HepG2 (cell line): ENCODE results near the gene BUD23. TPM values are rescaled to one million over a fixed set of nuclear protein-coding genes. Genes with fewer than 3 reads are reported as not detected.
A peak's percentile ranks its signal among the peaks of the same experiment; 100 is the strongest.

Experiments used
- ARID4A ChIP-seq: sonication (generic); formaldehyde crosslinking; IDR thresholded peaks from 2 replicates; pipeline ENCODE4 v1.5.0; 2020; ENCODE audit warnings: mild to moderate bottlenecking, missing genetic modification reagents, borderline replicate concordance
- GLI4 ChIP-seq: sonication (generic); formaldehyde crosslinking; IDR thresholded peaks from 2 replicates; pipeline ENCODE4 v1.5.1; 2020; ENCODE audit warnings: missing genetic modification reagents, mild to moderate bottlenecking, moderate library complexity, borderline replicate concordance
- HOXA5 ChIP-seq: sonication (generic); formaldehyde crosslinking; IDR thresholded peaks from 2 replicates; pipeline ENCODE4 v1.4.0; 2020; ENCODE audit warnings: missing genetic modification reagents
- ISL2 ChIP-seq: sonication (generic); formaldehyde crosslinking; IDR thresholded peaks from 2 replicates; pipeline ENCODE4 v1.5.0; 2020; ENCODE audit warnings: missing genetic modification reagents
- KLF13 ChIP-seq: sonication (generic); formaldehyde crosslinking; IDR thresholded peaks from 2 replicates; pipeline ENCODE4 v1.4.0; 2020; ENCODE audit warnings: mild to moderate bottlenecking, missing genetic modification reagents
- KMT2B ChIP-seq: IDR thresholded peaks from 2 replicates; pipeline ENCODE4 v1.6.1; 2016; ENCODE audit warnings: missing genetic modification reagents, missing compliant biosample characterization
- LRRFIP1 ChIP-seq: sonication (generic); formaldehyde crosslinking; conservative IDR thresholded peaks from 2 replicates; pipeline ENCODE4 v1.4.0; 2020; ENCODE audit warnings: missing genetic modification reagents
- MIER2 ChIP-seq: IDR thresholded peaks from 2 replicates; pipeline ENCODE4 v1.6.1; 2016; ENCODE audit warnings: missing biosample characterization, missing genetic modification reagents
- SNAI1 ChIP-seq: sonication (generic); formaldehyde crosslinking; IDR thresholded peaks from 2 replicates; pipeline ENCODE4 v1.5.0; 2020; ENCODE audit warnings: mild to moderate bottlenecking, missing genetic modification reagents, borderline replicate concordance
- SRF ChIP-seq: IDR thresholded peaks from 2 replicates; pipeline ENCODE4 v1.6.1; 2011; ENCODE audit warnings: mild to moderate bottlenecking, low read depth, low read length, moderate library complexity
- TRIM24 ChIP-seq: sonication (generic); formaldehyde crosslinking; IDR thresholded peaks from 2 replicates; pipeline ENCODE4 v1.8.0; 2022; ENCODE audit warnings: mild to moderate bottlenecking, missing genetic modification reagents
- U2AF1 ChIP-seq: fragments of 200-400 bp; formaldehyde crosslinking; optimal IDR thresholded peaks from 2 replicates; pipeline ENCODE3; 2017; ENCODE audit warnings: mild to moderate bottlenecking, low read depth, low read length
- ZNF318 ChIP-seq: sonication (generic); formaldehyde crosslinking; IDR thresholded peaks from 2 replicates; pipeline ENCODE4 v1.4.0; 2020; ENCODE audit warnings: mild to moderate bottlenecking, missing genetic modification reagents
- ZNF446 ChIP-seq: sonication (generic); formaldehyde crosslinking; IDR thresholded peaks from 2 replicates; pipeline ENCODE4 v1.5.0; 2020; ENCODE audit warnings: mild to moderate bottlenecking, missing genetic modification reagents
- ZNF792 ChIP-seq: IDR thresholded peaks from 2 replicates; pipeline ENCODE4 v1.6.1; 2016
- polyA plus RNA-seq, 8 experiments: library from polyadenylated mRNA; depleted of rRNA in 3 of 8; stranded (reverse) in 7 of 8; unstranded in 1 of 8; fragments of >200 nt; fragmentation: Illumina TruSeq in 4 of 8; extraction: Trizol in 4 of 8; gene quantifications; 2 replicates each; pipeline versions ENCODE4 v1.2.1 to v1.2.3, GENCODE V29; 2011 to 2016; ENCODE audit warnings: low read depth in 4 of 8, missing spikeins in 1 of 8, mixed read lengths in 1 of 8; ENCODE audit not compliant: insufficient read depth in 1 of 8
- total RNA-seq, 5 experiments: library from RNA; depleted of rRNA; stranded (reverse); fragments of >200 nt; fragmentation: Illumina TruSeq; extraction: Trizol; gene quantifications; 2 replicates each; pipeline ENCODE4 v1.2.3, GENCODE V29; 2016; ENCODE audit warnings: low read depth in 1 of 5

Gene BUD23
- total and polyA plus RNA-seq, 2 of the 13 experiments (the other 11 are each of a cell fraction or from before 2014, with no cell fraction given), result 47.5 to 54.5 TPM

- TF ChIP-seq LRRFIP1 (CRISPR knock-in tag) (no peak), ZNF792 (CRISPR knock-in tag) (no peak), ZNF446 (CRISPR knock-in tag) (0 out of 2 replicates have a peak, but pooled peaks have one; percentile 10), HOXA5 (CRISPR knock-in tag) (0 out of 2 replicates have a peak, but pooled peaks have one; percentile 23), ZNF318 (CRISPR knock-in tag) (no peak), KMT2B (CRISPR knock-in tag) (peak; percentile 75; the same call in 1 of the 2 replicates), SNAI1 (CRISPR knock-in tag) (peak; percentile 94), ISL2 (CRISPR knock-in tag) (peak; percentile 41; the same call in 1 of the 2 replicates), ARID4A (CRISPR knock-in tag) (peak; percentile 87), U2AF1 (no peak), GLI4 (CRISPR knock-in tag) (0 out of 2 replicates have a peak, but pooled peaks have one; percentile 19), SRF (peak; percentile 73), KLF13 (CRISPR knock-in tag) (no peak), TRIM24 (CRISPR knock-in tag) (no peak), MIER2 (CRISPR knock-in tag) (no peak)
Measured at GRCh38 chr7:73683056-73683787, at the start of gene BUD23, which contains the start of gene DNAJC30 (continued).
